GM18502 (cell line): ENCODE measurements around the gene KRTAP10-7.
"Not testable (repeated sequence)": the region's sequence is repeated elsewhere in the genome, so short reads cannot be mapped to it uniquely, and the experiment has no call there.

Experiments used
- ATAC-seq: cut with Tn5 transposase; IDR thresholded peaks from one replicate; pipeline ENCODE4 v1.9.1; 2021; ENCODE audit warnings: mild to moderate bottlenecking; ENCODE audit not compliant: unreplicated experiment, poor library complexity

KRTAP10-7 gene

GRCh38 chr21:44609193-44609592 lies 8.8 kb downstream of the KRTAP10-7 start:
- ATAC-seq, result no peak

- not testable (repeated sequence) for ATAC-seq
These were observed 9.9 kb downstream of the KRTAP10-7 start for GRCh38 chr21:44610157-44610843.

GRCh38 chr21:44611551-44611950 lies 11.2 kb downstream of the KRTAP10-7 start:
- ATAC-seq, result no peak

- ATAC-seq, result no peak
These were observed 11.7 kb downstream of the KRTAP10-7 start, which contains the start of gene KRTAP10-8 for GRCh38 chr21:44612029-44612486. KRTAP10-8 (plus strand) TSS chr21:44612079; CDS start chr21:44612101, 22 bp downstream.

GRCh38 chr21:44612669-44613229 lies 12.4 kb downstream of the KRTAP10-7 start:
- ATAC-seq, result no peak

- no peak for ATAC-seq
These were observed 13.2 kb downstream of the KRTAP10-7 start for GRCh38 chr21:44613386-44614155.

- ATAC-seq, result no peak
These were observed 13.8 kb downstream of the KRTAP10-7 start for GRCh38 chr21:44614161-44614631.

- ATAC-seq, result no peak
These were observed 14.6 kb downstream of the KRTAP10-7 start for GRCh38 chr21:44614961-44615391.

- no peak for ATAC-seq
These were observed 15.1 kb downstream of the KRTAP10-7 start for GRCh38 chr21:44615466-44615865.

- ATAC-seq, result no peak
These were observed 15.7 kb downstream of the KRTAP10-7 start for GRCh38 chr21:44615911-44616590.

GRCh38 chr21:44616591-44616926 lies 16.2 kb downstream of the KRTAP10-7 start:
- no peak for ATAC-seq

GRCh38 chr21:44617071-44617501 lies 16.7 kb downstream of the KRTAP10-7 start:
- no peak for ATAC-seq

- no peak for ATAC-seq
These were observed 18.1 kb downstream of the KRTAP10-7 start for GRCh38 chr21:44618504-44618903.

- no peak for ATAC-seq
These were observed 18.5 kb downstream of the KRTAP10-7 start for GRCh38 chr21:44618909-44619308.

- ATAC-seq, result no peak
These were observed 19.5 kb downstream of the KRTAP10-7 start for GRCh38 chr21:44619886-44620285.

- ATAC-seq, result no peak
These were observed 23.2 kb downstream of the KRTAP10-7 start for GRCh38 chr21:44623575-44623974.

GRCh38 chr21:44625756-44626155 lies 25.4 kb downstream of the KRTAP10-7 start:
- ATAC-seq, result no peak

GRCh38 chr21:44626262-44626661 lies 25.9 kb downstream of the KRTAP10-7 start:
- no peak for ATAC-seq

GRCh38 chr21:44626673-44627143 lies 26.3 kb downstream of the KRTAP10-7 start, which contains the start of gene KRTAP10-9:
KRTAP10-9 (plus strand) TSS chr21:44627093; CDS start chr21:44627172, 79 bp downstream.
- no peak for ATAC-seq

- ATAC-seq, result not testable (repeated sequence)
These were observed 26.9 kb downstream of the KRTAP10-7 start for GRCh38 chr21:44627181-44627822.
